Stimulated activated CD4-positive, alpha-beta T cell treated with anti-CD3 and anti-CD28 coated beads, Interleukin-12 subunit alpha, Interleukin-12 subunit beta, amount 100 ng/mL, for 48 hours (primary cell): Measurements from ENCODE around the gene CLDN6.

Source experiments
- DNase-seq, 3 donors: peaks; one replicate each; pipeline ENCODE4 v3.0.0-alpha.2; 2020; ENCODE audit warnings: low read depth in 2 of 3, low spot score in 1 of 3

CLDN6 gene

DNA sequence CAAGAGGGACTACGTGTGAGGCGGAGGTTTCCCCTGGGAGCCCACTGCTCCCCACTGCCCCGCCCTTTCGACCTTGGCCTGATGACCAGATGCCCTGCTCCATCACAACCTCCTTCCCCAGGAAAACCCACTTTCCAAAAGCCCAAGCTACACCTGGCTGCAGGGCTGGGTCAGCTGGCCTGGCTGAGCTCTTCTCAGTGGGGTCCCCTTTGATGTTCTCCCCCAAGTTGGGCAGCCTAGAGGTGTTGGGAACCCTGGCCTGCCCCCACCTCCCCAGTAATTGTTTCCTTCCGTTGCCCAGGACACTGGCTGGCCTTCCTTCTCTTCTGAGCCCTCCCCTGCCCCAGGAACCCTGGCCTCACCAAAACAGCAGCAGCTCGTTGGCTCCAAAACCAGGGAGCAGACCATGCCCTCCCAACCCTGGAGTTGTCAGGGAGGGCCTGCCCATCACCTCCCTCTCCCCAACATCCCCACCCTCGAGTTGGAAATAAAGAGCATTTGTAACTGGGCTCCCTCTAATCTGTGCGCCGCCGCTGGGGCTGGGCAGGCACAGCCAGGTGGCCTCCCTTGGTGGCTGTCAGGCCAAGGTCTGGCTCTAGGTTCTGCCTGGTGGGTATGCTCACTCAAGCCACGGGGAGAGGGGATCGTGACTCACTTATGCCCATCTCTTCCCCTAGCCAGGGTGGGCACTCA is 3.8 kb downstream of the CLDN6 start:
- DNase-seq, result no peak

DNA sequence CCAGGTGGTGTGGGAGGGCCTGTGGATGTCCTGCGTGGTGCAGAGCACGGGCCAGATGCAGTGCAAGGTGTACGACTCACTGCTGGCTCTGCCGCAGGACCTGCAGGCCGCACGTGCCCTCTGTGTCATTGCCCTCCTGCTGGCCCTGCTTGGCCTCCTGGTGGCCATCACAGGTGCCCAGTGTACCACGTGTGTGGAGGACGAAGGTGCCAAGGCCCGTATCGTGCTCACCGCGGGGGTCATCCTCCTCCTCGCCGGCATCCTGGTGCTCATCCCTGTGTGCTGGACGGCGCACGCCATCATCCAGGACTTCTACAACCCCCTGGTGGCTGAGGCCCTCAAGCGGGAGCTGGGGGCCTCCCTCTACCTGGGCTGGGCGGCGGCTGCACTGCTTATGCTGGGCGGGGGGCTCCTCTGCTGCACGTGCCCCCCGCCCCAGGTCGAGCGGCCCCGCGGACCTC is 4.5 kb downstream of the CLDN6 start:
- DNase-seq, result no peak

DNA sequence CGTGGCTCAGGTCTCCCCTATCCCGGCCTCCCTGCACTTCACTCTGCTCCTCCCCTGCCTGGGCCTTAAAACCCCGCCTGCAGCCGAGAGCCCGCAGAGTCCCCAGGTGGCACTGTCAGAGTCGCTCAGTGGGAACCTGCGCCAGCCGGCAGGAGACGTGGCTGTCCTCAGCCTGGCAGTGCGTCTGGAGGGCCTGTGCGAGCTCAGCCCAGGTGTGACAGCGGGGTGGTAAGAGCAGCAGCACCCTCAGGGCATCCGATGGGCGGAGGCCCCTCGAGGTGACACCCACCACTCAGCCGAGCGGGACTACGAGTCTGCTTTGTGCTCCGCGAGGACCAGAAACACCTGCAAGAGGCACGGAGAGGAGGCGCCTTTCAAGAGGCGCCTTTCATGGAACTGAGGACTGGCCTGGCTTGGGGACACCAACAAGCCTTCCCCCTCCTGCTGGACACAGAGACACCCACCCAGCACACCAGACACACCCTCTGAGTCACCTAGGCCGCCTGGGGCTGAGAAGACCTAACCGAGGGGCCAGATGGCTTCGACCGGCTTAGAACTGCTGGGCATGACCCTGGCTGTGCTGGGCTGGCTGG is 5.1 kb downstream of the CLDN6 start, which contains the start of gene CLDN9:
TSS of gene CLDN9 (plus strand) at position 96 of the 593 bp plus-strand sequence. CDS start at position 536, 440 bp downstream.
- DNase-seq, result no peak

DNA sequence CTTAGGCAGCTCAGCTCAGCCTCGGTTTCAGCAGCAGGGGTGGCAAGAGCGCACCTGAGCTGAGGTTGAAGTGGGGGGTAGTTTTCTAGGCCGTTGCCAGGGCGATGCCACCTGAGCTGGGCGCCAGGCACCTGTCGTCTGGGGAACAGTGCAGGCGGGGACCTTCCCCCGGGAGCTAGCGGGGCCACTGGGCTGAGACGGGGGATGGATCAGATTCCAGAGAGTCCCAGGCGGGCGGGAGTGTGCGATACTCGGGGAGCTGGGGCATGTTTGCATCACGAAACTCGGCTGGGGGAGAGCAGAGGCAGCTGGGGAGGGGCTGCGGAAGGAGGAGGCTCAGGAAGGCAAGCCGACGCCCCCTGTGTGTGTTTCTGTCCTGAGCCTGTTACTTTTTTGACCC is 5.7 kb downstream of the CLDN6 start:
- no peak for DNase-seq

DNA sequence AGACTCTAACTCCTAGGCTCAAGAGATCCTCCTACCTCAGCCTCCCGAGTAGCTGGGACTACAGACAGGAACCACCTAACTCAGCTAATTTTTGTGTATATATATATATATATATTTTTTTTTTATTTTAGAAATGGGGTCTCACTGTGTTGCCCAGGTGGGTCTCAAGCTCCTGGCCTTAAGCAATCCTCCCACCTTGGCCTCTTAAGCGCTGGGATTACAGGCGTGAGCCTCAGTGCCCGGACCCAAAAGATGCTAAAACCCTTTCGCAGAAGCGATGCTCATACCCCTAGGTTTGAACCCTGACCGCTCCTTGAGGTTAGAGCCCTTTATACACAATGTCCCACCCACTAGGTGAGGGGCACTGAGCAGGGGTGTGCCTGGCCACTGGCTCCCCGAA is 7.5 kb downstream of the CLDN6 start:
- DNase-seq, result no peak

DNA sequence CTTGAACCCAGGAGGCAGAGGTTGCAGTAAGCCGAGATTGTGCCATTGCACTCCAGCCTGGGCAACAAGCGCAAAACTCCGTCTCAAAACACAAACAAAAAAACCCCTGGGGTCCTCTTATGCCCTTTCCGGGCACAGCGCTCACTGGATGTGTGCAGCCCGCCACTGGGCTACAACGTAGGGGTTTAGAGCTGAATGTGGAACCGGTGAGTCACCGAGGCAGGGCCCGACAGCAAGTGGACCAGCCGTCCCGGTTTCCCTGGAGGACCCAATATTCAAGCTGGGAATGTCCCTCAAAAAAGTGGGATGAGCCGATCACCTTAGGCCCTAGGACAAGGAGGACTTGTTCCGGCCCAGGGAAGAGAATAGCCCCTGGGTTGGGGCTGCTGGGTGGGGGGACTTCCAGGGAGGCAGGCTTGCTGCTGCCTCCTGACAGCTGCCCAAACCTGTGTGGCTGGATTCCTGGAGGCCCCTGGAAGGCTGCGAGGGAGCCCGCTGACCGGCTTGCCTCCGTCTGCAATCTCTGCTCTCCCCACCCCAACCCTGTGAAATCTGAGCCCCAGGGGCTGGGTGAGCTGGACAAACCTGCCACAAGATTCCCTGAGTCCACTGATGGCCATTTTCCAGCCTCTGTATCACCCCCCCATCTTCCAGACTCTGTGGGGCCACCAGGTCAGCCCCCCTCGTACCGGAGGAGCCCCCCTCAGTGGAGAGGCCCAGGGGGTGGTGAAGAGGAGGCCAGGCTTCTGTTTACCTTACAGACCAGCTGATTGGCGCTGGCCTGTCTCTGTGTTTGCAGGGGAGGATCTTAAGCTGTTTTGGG is 8.2 kb downstream of the CLDN6 start:
- DNase-seq, result no peak

DNA sequence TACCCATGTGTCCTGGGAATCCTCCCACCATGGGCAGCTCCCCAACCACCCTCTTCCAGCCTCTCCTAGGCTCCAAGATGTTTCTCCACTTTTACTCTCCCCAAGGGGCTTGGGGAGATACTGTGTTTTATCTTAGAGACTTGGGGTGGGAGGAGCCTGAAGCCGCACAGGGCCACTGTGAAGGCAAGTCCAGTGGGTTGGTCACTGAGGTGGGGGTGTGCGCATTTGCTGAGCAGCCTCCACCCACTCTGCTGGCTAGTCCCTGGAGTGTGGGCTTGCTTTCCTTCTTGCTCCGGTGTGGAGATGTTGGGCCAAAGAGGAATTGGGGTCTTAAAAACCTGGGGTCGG is 9.3 kb downstream of the CLDN6 start:
- DNase-seq, result no peak

DNA sequence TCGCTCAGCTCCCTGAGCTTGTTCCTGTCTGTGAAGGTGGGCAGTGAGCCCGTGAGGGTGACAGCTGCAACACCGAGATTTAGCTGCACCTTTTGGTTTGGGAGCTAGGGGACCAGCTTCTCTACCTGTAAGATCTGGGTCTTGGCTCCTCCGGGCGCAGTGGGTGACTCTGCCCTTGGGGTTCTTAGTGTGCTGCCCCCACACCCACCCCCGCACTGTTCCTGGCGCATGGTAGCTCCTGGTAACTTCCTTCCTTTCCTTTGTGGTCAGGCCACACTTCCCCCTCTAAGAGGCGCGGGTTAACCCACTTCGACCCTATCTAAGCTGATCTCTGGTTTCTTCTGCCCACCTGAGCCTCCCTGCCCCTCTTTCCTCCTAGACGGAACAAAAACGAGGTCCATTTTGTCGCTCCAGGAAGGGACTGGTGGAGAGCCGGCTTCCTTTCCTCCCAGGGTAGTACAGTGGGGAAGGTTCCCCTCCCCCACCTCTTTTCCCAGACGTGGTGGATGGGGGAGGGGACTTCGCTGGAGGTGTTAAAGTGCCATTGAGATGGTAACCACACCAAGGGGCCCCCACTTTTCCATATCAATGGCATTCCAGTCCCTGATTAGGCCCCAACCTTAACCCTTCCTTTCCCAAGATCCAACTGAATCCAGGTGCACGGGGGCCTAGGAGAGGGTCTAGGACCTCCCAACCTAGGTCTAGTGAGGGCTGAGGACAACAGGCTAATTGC is 9.9 kb downstream of the CLDN6 start:
- no peak for DNase-seq

DNA sequence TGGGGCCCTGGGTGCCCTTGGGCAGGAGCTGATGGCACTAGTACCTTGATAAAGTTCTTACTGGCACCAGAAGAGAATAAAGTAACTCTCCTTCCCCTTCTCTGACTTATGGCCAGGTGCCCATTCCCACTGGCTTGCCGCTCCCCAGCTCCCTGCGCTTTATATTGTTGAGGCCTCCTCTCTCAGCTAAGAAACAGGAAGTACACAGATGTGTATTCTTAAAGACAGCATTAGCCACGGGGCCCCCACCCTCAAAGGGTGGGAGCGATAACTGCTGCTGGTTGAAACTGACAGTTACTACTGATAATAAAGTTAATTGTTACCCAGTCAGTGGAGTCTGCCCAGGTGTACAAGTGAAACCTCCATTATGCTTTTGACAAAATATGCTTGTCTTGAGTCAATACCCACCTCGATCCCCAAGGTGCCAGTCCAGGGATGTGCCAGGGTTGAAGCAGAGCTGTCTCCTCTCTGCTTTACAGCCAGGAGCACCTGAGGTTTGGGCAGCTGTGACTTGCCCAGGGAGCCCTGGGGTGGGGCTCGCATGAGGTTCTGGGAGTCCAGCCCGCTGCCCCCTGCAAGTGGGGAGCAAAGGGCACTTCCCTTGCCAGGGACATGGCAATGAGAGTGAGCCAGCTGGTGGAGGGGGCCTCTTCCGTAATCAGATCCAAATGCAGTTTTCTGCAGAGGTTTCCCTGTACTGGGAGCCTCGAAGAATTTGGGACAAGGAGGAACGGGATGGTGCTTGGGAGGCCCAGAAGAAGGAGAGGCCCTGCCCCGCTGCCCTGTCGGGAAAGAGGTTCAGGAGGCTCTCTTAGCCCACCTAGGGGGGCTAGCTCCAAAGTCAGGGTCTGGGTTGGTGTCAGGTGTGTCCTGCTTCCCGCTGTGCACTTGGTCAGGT is 10.7 kb downstream of the CLDN6 start:
- no peak for DNase-seq

DNA sequence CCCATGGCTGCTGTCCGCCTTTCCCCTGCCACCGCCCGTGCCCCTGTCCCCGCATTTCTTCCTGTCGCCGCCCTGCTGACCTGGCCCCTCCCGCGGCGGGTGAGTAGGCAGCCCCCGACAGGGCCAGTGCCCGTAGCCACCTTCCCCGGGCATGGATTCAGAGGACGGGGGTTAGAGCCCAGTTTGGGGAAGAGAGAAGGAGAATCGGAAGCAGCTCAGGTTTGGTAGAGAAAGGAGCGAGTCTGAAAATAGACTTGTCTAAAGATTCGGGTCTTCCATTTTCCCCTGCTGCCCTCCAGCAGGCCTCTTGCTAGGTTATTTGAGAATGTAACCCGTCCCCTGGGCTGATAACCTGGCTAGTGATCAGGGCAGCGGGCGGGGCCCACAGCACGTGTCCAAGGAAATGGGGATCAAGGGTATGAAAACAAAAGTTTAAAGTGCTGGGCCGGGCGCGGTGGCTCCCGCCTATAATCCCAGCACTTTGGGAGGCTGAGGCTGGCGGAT is 13.2 kb downstream of the CLDN6 start:
- DNase-seq, result no peak

DNA sequence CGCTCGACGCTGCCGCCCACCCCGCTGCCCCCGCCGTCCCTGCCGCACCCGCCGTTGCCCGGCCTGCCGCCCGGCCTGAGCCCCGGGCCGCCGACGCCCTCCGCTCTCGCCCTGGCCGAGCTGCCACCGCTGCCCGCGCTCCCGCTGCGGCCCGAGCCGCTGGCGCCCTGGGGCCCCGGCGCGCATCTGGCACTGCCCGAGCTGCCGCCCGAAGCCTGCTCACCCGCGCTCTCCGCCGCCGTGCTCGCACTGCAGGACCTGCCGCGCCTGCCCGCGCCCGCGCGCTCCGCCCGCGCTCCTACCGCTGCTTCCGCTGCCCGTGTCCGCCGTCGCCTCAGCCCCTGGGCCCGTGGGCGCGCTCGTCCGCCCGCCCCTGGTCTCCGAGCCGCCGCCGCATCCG is 13.7 kb downstream of the CLDN6 start:
- DNase-seq, result no peak

DNA sequence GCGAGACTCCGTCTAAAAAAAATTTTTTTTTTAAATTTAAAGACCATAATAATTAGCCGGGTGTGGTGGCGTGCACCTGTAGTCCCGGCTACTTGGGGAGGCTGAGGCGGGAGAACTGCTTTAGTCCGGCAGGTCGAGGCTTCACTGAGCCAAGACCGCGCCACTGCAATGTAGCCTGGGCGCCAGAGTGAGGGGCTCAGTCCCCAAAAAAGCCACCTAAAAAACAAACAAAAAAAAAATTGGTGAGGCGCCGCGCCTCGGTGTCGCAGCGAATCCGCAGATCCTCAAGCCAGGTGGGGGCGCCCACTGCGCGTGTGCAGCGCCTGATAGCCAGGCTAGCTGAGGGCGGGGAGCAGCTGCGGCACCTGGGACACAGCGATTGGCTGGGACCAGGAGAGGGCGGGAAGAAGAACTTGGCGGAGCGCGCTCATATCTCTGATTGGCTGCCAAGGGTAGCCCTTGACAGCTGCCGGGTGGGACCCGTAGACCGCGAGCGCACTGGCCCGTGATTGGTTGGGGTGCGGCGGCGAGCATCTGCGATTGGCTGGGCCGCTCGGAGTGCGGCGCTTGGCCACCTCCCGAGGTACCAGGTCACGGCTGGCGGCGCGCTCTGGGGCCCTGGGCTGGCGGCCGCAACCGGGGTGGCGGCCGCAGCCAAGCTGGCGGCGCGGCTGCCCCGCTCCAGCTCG is 14.3 kb downstream of the CLDN6 start:
- peak; percentile 93 to 97 (median 96) for DNase-seq

DNA sequence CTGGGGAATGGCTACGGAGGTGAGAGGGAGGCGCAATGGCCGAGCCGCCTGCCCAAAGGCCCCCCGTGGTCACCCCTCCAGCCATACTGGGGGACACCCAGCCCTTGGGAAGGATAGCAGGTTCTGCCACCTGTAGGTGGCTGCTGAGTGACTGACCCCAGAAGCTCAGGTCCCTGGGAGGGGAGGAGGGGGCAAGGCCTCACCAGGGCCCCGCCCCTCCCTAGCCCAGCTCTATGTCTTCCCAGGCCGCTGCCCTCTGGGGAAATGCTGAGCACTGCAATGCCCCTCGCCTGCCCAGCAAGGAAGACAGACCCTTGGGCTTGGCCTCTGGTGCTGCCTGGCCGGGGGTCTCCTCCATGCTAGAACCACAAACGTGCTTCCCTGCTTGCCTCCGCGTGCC is 16.7 kb downstream of the CLDN6 start:
- DNase-seq, result no peak

DNA sequence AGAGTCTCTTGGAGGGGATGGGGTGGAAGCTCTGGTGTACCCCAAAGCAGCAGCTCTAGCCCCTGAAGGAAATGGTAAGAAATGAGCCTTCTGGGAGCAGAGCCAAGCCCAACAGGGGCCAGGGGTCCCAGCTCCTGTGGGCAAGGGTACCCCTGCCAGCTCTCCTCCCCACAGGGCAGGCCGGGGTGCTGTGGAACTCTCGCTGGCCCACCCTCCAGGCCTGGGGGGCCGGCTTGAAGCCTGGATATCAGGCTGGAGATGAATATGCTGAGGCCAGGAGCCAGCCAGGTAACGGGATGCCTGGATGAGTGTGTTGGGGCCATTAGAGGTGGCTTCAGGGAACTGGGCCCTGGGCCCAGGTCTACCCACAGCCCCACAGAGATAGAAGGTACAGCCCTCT is 17.4 kb downstream of the CLDN6 start:
- DNase-seq, result no peak

DNA sequence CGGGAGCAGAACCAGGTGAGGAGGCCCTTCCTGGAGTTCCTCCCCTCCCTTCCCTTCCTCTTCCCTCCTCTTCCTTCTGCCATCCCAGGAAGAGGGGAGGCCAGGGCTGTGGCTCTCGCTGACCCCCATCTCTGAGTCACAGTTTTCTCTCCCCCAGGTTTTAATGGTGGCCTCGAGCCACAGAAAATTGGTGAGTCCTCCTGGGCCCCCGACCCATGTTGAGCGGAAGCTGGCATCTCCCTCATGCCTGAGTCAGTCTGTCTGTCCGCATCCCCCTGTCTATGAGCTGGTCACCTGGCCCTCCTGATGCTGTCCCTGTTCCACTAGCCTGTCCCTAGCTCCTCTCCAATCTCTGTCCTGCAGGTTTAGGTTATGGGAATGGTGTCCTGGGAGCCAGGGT is 18.1 kb downstream of the CLDN6 start:
- DNase-seq, result no peak

DNA sequence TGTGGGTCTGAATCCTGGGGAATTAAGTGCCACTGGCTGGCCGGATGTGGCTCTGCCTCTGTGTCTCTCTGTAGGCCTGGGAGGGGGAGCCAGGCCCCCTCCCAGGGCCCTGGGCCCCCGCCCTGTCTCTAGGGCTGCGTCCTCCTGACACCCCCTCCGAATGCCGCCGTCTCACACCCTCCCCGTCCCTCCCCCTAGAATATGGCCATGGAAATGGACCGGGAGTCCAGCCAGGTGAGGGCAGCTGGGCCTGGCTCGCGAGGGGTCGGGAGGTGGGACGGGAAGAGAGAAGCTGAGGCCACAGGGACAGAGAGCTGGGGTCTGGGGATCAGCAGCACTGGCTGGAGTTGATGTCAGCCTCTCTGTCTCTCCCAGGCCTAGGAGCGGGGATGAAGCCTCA is 21.7 kb downstream of the CLDN6 start:
- no peak for DNase-seq

DNA sequence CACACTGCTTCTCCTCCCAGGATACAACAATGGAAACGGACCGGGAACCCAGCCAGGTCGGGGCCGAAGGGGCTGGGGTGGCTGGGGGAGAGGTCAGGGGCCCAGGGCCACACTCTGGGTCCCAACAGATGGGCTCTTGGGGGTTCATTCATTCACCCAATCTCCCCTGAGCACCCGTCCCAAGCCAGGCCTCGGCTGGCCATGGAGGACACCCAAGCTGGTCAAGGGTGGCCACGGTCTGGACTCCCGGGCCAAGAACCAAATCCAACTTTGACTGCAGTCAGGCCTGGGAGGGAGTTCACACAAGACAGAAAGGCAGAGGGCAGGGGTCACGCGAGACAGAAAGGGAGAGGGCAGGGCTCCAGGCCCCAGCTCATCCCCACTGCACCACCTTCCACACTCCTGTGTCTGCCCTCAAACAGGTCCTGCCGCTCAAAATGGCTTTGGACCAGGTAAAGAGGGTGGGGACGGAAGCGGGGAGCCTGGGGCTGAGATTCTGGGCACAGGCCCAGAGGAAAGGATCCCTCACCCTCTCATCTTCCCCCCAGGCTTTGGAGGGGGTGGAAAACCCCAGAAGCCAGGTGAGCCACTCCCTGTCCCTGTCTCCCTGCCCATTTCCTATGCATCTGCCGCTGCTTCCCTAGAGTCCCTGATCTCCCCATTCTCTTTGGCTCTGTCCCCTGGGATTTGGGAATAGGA is 25.5 kb downstream of the CLDN6 start:
- no peak for DNase-seq

DNA sequence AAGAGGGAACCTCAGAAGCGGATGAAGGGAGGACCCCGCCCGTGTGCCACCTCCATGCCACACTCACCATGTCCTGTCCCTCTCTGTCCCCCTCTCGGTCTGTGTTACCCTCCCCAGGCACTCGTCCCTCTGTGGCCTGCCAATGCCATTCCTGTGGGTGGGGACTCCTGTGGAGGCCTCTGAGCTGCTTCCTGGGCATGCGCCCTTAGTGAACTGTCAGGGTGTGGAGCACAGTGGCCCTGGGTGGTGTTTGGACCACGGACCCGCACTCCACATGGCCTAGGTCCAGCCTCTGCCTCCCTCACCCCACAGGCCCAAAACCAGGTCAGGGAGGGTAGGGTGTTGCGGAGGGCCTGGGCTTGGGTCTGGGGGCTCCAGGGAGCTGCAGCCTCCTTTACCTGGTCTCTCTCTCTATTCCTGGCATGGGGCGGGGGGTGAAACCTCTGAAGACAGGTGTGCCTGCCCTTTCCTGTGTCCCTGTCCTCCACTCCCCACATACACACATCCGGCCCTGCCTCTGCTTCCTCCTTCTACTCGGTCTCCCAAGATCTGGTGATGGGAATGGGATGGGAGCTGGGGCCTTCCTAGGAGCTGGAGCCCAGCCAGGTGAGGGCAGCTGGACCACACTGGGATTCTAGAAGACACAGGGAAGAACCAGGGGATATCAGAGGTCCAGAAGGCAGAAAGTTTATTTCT is 26.3 kb downstream of the CLDN6 start:
- DNase-seq, result no peak

DNA sequence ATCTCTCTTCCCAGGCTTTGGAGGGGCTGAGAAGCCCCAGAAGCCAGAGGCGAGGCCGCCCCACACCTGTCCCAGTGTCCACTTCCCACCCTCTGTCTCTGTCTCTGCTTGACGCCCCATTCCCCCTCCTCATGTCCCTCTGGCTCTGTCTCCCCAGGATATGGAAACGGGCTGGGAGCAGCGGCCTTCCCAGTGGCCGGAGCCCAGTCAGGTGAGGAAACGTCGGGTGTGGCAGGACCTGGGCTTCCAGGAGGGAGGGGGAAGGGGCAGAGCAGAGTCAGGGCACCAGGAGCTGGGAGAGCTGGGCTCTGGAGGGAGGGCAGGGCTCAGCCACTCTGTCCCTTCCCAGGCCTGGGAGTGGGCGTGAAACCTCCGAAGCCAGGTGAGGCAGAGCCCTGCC is 27.1 kb downstream of the CLDN6 start:
- no peak for DNase-seq
